ENCODE results near the gene SP100. TPM values are rescaled to one million over a fixed set of nuclear protein-coding genes. Genes with fewer than 3 reads are reported as not detected.

Gene SP100
- total and polyA plus RNA-seq, 2 of the 8 experiments (the other 6 are each of a cell fraction or from before 2014, with no cell fraction given), result 0.06 to 1.1 TPM

GRCh38 chr2:230564805-230565779 lies 149.1 kb downstream of the SP100 start (continued):
- TF ChIP-seq CTCF (IDR thresholded peaks at IDR 0.05; ENCODE audit: control extremely low read depth in 1 of 3, insufficient read depth in 1 of 3, low read depth in 1 of 3, low read length in 3 of 3) (no peak), RNF2 (IDR thresholded peaks at IDR 0.05; ENCODE audit: borderline replicate concordance, low read depth, low read length, missing control alignments, poor library complexity, severe bottlenecking) (no peak), ZNF274 (IDR thresholded peaks at IDR 0.05; ENCODE audit: borderline replicate concordance, extremely low read depth, low read length) (no peak), NANOG (IDR thresholded peaks at IDR 0.05; ENCODE audit: insufficient read depth, low read depth, low read length, poor library complexity, severe bottlenecking) (no peak), GTF2F1 (IDR thresholded peaks at IDR 0.05; ENCODE audit: borderline replicate concordance, low read depth, low read length) (no peak), ASH2L (IDR thresholded peaks at IDR 0.05; ENCODE audit: low read length) (no peak), EGR1 (IDR thresholded peaks at IDR 0.05; ENCODE audit: borderline replicate concordance, low read depth, low read length) (no peak), BCL11A (IDR thresholded peaks at IDR 0.05; ENCODE audit: low read depth in 2 of 2, low read length in 2 of 2) (no peak), BACH1 (IDR thresholded peaks at IDR 0.05; ENCODE audit: low read length) (no peak), POU5F1 (IDR thresholded peaks at IDR 0.05; ENCODE audit: low read depth, low read length) (no peak), BRCA1 (IDR thresholded peaks at IDR 0.05; ENCODE audit: low read depth, low read length) (no peak)
